ENCODE results near the gene ADARB2. TPM values are rescaled to one million over a fixed set of nuclear protein-coding genes. Genes with fewer than 3 reads are reported as not detected.

The ADARB2 gene
- total RNA-seq, 1 donor from 2014 or later = 0.80 TPM

DNA sequence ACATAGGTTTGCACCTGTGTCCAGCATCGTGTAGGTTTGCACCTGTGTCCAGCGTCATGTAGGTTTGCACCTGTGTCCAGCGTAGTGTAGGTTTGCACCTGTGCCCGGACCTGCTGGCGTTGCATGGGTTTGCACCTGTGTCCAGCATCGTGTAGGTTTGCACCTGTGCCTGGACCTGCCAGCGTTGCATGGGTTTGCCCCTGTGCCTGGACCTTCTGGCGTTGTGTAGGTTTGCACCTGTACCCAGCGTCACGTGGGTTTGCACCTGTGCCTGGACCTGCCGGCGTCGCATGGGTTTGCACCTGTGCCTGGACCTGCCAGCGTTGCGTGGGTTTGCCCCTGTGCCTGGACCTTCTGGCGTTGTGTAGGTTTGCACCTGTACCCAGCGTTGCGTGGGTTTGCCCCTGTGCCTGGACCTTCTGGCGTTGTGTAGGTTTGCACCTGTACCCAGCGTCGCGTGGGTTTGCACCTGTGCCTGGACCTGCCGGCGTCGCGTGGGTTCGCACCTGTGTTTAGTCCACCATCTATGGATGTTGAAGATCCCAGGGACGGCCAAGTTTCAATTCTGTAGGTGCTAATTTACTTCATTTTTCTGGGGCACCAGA lies 523.2 kb downstream of the ADARB2 start:
- TF ChIP-seq, protein P1, sequence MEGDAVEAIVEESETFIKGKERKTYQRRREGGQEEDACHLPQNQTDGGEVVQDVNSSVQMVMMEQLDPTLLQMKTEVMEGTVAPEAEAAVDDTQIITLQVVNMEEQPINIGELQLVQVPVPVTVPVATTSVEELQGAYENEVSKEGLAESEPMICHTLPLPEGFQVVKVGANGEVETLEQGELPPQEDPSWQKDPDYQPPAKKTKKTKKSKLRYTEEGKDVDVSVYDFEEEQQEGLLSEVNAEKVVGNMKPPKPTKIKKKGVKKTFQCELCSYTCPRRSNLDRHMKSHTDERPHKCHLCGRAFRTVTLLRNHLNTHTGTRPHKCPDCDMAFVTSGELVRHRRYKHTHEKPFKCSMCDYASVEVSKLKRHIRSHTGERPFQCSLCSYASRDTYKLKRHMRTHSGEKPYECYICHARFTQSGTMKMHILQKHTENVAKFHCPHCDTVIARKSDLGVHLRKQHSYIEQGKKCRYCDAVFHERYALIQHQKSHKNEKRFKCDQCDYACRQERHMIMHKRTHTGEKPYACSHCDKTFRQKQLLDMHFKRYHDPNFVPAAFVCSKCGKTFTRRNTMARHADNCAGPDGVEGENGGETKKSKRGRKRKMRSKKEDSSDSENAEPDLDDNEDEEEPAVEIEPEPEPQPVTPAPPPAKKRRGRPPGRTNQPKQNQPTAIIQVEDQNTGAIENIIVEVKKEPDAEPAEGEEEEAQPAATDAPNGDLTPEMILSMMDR (IDR thresholded peaks at IDR 0.05) = no peak
- Histone ChIP-seq H3K27ac (no peak overlapping the region), H3K9me3 (no peaks in the 10 kb centered on the region), H3K4me1 (no peaks in the 10 kb centered on the region), H3K27me3 (ENCODE audit: low read depth) (no peaks in the 10 kb centered on the region), H3K4me3 (no peak overlapping the region), H3K36me3 (no peaks in the 10 kb centered on the region)
- DNase-seq (no peak), ATAC-seq (peak in 1 of 2 donors; percentile 16)
- intact Hi-C loops (cut with DNase I) = no loop called here

DNA sequence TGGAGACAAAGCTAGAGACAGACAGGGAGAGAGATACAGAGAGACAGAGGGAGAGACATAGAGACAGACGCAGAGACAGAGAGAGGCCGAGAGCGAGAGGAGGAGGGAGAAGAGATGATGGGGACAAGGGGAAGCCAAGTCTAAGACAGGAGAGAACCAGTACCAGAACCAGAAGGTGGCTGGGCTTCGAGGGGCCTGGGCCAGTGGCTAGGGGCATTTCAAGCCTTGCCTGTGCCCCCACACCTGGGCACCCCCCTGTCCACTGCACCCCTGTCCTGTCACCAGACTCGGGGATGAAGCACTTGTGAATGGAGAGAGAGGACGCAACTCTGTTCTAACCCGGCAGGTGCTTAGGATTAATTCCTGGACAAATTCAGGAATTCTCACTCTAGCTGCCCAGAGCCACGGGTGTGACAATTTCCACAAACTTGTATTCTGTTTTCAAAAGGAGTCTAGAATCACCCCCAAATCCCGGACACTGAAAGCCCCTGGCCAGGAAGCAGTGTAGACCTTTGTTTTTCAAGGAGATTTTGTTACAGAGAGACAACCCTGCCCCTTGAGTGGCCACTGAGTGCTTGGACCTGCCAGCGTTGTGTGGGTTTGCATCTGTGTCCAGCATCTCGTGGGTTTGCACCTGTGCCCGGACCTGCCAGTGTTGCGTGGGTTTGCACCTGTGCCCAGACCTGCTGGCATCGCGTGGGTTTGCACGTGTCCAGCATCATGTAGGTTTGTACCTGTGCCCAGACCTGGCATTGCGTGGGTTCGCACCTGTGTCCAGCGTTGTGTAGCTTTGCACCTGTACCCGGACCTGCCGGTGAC lies 523.9 kb downstream of the ADARB2 start:
- ATAC-seq (no peak), DNase-seq (no peak)
- intact Hi-C loops (cut with DNase I) = no loop called here
- TF ChIP-seq, protein P1 (IDR thresholded peaks at IDR 0.05) = no peak
- Histone ChIP-seq H3K4me1 (no peaks in the 10 kb centered on the region), H3K4me3 (no peak overlapping the region), H3K36me3 (no peaks in the 10 kb centered on the region), H3K27me3 (ENCODE audit: low read depth) (no peaks in the 10 kb centered on the region), H3K9me3 (no peaks in the 10 kb centered on the region), H3K27ac (no peak overlapping the region)

DNA sequence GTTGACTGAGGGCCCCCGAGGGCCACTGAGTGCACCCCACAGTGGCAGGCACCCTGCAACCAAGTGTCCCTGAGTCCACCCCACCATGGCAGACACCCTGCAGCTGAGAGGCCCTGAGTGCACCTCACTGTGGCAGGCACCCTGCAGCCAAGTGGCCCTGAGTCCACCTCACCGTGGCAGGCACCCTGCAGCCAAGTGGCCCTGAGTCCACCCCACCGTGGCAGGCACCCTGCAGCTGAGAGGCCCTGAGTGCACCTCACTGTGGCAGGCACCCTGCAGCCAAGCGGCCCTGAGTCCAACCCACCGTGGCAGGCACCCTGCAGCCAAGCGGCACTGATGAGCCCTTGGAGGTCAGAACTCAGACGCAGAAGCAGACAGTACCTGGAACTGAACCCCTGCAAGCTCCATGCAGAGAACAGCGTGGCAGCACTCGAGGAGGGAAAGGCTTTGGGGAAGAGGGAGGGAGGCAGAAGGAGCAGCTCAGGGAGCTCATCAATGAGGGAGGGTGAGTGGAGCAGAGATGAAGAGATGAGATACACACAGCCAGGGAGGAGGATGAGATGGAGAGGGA lies 524.7 kb downstream of the ADARB2 start:
- TF ChIP-seq, protein P1 (IDR thresholded peaks at IDR 0.05) = no peak
- Histone ChIP-seq H3K4me3 (no peak overlapping the region), H3K36me3 (no peaks in the 10 kb centered on the region), H3K9me3 (no peaks in the 10 kb centered on the region), H3K27me3 (ENCODE audit: low read depth) (no peaks in the 10 kb centered on the region), H3K27ac (no peak overlapping the region), H3K4me1 (no peaks in the 10 kb centered on the region)
- no peak for ATAC-seq
- DNase-seq = no peak
- intact Hi-C loops (cut with DNase I) = no loop called here

DNA sequence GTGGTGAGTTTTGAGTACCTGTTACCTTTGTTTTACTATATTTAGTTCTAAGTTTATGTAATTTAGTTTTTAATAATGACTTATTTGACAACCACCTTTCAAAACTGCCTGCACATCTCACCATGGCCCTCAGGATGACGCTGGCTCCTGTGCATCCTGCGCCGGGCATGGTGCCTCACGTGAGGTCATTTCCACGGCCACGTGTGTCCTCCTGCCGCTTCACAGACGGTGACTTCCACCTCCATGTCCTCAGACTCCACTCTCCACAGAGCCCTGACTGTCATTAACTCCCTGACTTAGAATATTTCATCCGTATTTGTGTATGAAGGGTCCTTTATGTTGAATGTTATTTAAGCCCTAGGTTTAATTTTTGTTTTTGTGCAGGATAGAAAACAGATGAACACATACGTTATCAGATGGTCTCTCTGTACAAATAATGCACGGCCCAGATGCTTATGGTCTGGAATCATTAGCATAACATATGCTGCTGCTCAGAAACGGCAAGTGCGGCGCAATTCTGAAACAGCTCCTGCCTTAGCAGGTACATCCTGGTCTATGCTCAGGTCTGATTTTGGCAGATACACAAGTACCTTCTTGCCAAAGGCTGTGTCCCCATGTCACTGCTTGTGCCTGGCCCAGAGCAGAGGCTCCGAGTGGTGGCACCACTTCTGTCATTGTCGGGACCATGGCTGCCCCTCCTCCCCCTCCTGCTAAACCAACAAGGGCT lies 525.3 kb downstream of the ADARB2 start:
- Histone ChIP-seq H3K9me3 (no peaks in the 10 kb centered on the region), H3K27ac (no peak overlapping the region), H3K36me3 (no peaks in the 10 kb centered on the region), H3K4me1 (no peaks in the 10 kb centered on the region), H3K4me3 (no peak overlapping the region), H3K27me3 (ENCODE audit: low read depth) (no peaks in the 10 kb centered on the region)
- DNase-seq = no peak
- ATAC-seq = no peak
- TF ChIP-seq, protein P1 (IDR thresholded peaks at IDR 0.05) = no peak
- intact Hi-C loops (cut with DNase I) = no loop called here

DNA sequence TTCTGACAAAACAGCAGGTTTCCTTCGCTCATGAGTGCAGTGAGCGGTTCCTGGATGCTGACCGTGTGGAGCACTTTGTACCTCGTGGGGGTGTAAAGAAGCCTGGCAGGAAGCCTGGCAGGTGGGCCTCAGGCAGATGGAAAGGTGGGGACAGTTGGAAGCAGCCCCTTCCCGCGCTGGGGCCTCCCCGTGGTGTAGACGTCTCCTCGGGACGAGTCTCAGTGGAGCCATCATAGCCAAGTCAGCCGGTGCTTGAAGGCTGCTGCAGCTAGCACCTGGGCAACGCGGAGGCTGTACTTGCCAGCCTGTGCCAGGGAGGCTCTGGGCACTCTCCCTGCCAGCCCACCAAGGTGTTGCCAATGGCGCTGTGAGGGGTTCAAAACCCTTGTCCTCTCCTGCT lies 526.7 kb downstream of the ADARB2 start:
- H3K9me3 ChIP-seq = no peaks in the 10 kb centered on the region
- H3K36me3 ChIP-seq = no peaks in the 10 kb centered on the region
- H3K4me1 ChIP-seq = no peaks in the 10 kb centered on the region
- no peak overlapping the region for H3K27ac ChIP-seq
- TF ChIP-seq, protein P1 (IDR thresholded peaks at IDR 0.05) = no peak
- no peak overlapping the region for H3K4me3 ChIP-seq
- H3K27me3 ChIP-seq (ENCODE audit: low read depth) = no peaks in the 10 kb centered on the region
- DNase-seq (no peak), ATAC-seq (no peak)
- intact Hi-C loops (cut with DNase I) = no loop called here
